Muscle layer of duodenum (tissue), 2 donors: ENCODE results near the gene SVIL.
A peak's percentile ranks its signal among the peaks of the same experiment; 100 is the strongest.

Experiments used
- H3K27ac ChIP-seq: one replicate; pipeline ENCODE4 v1.7.0; 2013; ENCODE audit warnings: mild to moderate bottlenecking, low read length
- H3K27me3 ChIP-seq: one replicate; pipeline ENCODE4 v1.7.0; 2013; ENCODE audit warnings: low read depth, mild to moderate bottlenecking, control low read depth, low read length
- H3K36me3 ChIP-seq, 2 donors: one replicate each; pipeline ENCODE4 v1.7.0; 2013; ENCODE audit warnings: low read length in 2 of 2, control low read depth in 1 of 2, mild to moderate bottlenecking in 1 of 2; ENCODE audit not compliant: insufficient read depth in 2 of 2, control insufficient read depth in 1 of 2
- H3K4me1 ChIP-seq, 2 donors: one replicate each; pipeline ENCODE4 v1.7.0; 2013; ENCODE audit warnings: low read length in 2 of 2, mild to moderate bottlenecking in 2 of 2, control low read depth in 1 of 2, moderate library complexity in 1 of 2; ENCODE audit not compliant: insufficient read depth in 2 of 2, control insufficient read depth in 1 of 2
- H3K4me3 ChIP-seq, 2 donors: one replicate each; pipeline ENCODE4 v1.7.0; 2013; ENCODE audit warnings: low read length in 2 of 2, low read depth in 1 of 2, mild to moderate bottlenecking in 1 of 2
- H3K9me3 ChIP-seq, 2 donors: one replicate each; pipeline ENCODE4 v1.7.0; 2013; ENCODE audit warnings: low read length in 2 of 2, control low read depth in 1 of 2, mild to moderate bottlenecking in 1 of 2; ENCODE audit not compliant: control insufficient read depth in 1 of 2
- donor health status: healthy.

The SVIL gene

GRCh38 chr10:29534590-29534989, 100.2 kb downstream of the SVIL start:
- Histone ChIP-seq H3K27me3 (no peaks in the 10 kb centered on the region), H3K4me1 (peaks cover 10 to 46% of the 10 kb centered on the region in 2 donors), H3K27ac (no peak overlapping the region), H3K36me3 (peaks cover 7 to 19% of the 10 kb centered on the region in 2 donors), H3K4me3 (no peak overlapping the region), H3K9me3 (no peaks in the 10 kb centered on the region)

GRCh38 chr10:29533696-29534285, 101.0 kb downstream of the SVIL start:
- Histone ChIP-seq H3K27ac (no peak overlapping the region), H3K9me3 (no peaks in the 10 kb centered on the region), H3K36me3 (peaks cover 7 to 19% of the 10 kb centered on the region in 2 donors), H3K4me3 (no peak overlapping the region), H3K27me3 (no peaks in the 10 kb centered on the region), H3K4me1 (peaks cover 10 to 42% of the 10 kb centered on the region in 2 donors)

- Histone ChIP-seq H3K36me3 (peaks cover 7 to 27% of the 10 kb centered on the region in 2 donors), H3K4me3 (no peak overlapping the region), H3K27me3 (no peaks in the 10 kb centered on the region), H3K4me1 (peaks cover 10 to 35% of the 10 kb centered on the region in 2 donors), H3K27ac (no peak overlapping the region), H3K9me3 (no peaks in the 10 kb centered on the region)
Measured at GRCh38 chr10:29533046-29533445, 101.7 kb downstream of the SVIL start.

GRCh38 chr10:29532256-29532878, 102.4 kb downstream of the SVIL start:
- H3K4me3 ChIP-seq = no peak overlapping the region
- H3K9me3 ChIP-seq = no peaks in the 10 kb centered on the region
- H3K4me1 ChIP-seq = peaks cover 10 to 28% of the 10 kb centered on the region in 2 donors
- H3K27me3 ChIP-seq = no peaks in the 10 kb centered on the region
- H3K27ac ChIP-seq = no peak overlapping the region
- H3K36me3 ChIP-seq = peaks cover 7 to 31% of the 10 kb centered on the region in 2 donors

- no peaks in the 10 kb centered on the region for H3K27me3 ChIP-seq
- H3K4me3 ChIP-seq = no peak overlapping the region
- peaks cover 4 to 20% of the 10 kb centered on the region in 2 donors for H3K4me1 ChIP-seq
- H3K27ac ChIP-seq = no peak overlapping the region
- H3K36me3 ChIP-seq = peaks cover 11 to 38% of the 10 kb centered on the region in 2 donors
- H3K9me3 ChIP-seq = no peaks in the 10 kb centered on the region
Measured at GRCh38 chr10:29530112-29530976, 104.4 kb downstream of the SVIL start.

- peaks cover 15 to 44% of the 10 kb centered on the region in 2 donors for H3K36me3 ChIP-seq
Measured at GRCh38 chr10:29529146-29529545, 105.6 kb downstream of the SVIL start.

GRCh38 chr10:29525762-29526161, 109.0 kb downstream of the SVIL start:
- Histone ChIP-seq H3K27ac (no peak overlapping the region), H3K9me3 (no peaks in the 10 kb centered on the region), H3K36me3 (peaks cover 33 to 54% of the 10 kb centered on the region in 2 donors), H3K4me1 (peaks cover 5 to 38% of the 10 kb centered on the region in 2 donors), H3K4me3 (no peak overlapping the region), H3K27me3 (no peaks in the 10 kb centered on the region)

More at GRCh38 chr10:29529146-29529545, 105.6 kb downstream of the SVIL start:
- Histone ChIP-seq H3K27ac (no peak overlapping the region), H3K4me3 (no peak overlapping the region), H3K4me1 (peaks cover 0 to 12% of the 10 kb centered on the region in 2 donors), H3K9me3 (no peaks in the 10 kb centered on the region), H3K27me3 (no peaks in the 10 kb centered on the region)

- Histone ChIP-seq H3K27me3 (no peaks in the 10 kb centered on the region), H3K36me3 (peaks cover 26 to 63% of the 10 kb centered on the region in 2 donors), H3K4me1 (peaks cover 5 to 38% of the 10 kb centered on the region in 2 donors), H3K27ac (no peak overlapping the region), H3K9me3 (no peaks in the 10 kb centered on the region), H3K4me3 (no peak overlapping the region)
Measured at GRCh38 chr10:29524720-29525119, 110.1 kb downstream of the SVIL start.

GRCh38 chr10:29524294-29524693, 110.5 kb downstream of the SVIL start:
- Histone ChIP-seq H3K27me3 (no peaks in the 10 kb centered on the region), H3K4me3 (no peak overlapping the region), H3K36me3 (peaks cover 26 to 63% of the 10 kb centered on the region in 2 donors), H3K4me1 (peaks cover 5 to 38% of the 10 kb centered on the region in 2 donors), H3K27ac (no peak overlapping the region), H3K9me3 (no peaks in the 10 kb centered on the region)

GRCh38 chr10:29522918-29523317, 111.9 kb downstream of the SVIL start:
- Histone ChIP-seq H3K4me1 (peaks cover 5 to 38% of the 10 kb centered on the region in 2 donors), H3K27ac (peak overlapping the region; percentile 68), H3K9me3 (no peaks in the 10 kb centered on the region), H3K4me3 (peak overlapping the region in 1 of 2 donors; percentile 32), H3K27me3 (no peaks in the 10 kb centered on the region), H3K36me3 (peaks cover 31 to 63% of the 10 kb centered on the region in 2 donors)
